H54 (cell line): ENCODE data around the gene CTSZ.
"Not testable (repeated sequence)": the region's sequence is repeated elsewhere in the genome, so short reads cannot be mapped to it uniquely, and the experiment has no call there.

ENCODE experiments used
- DNase-seq: peaks from one replicate; pipeline ENCODE4 v3.0.0; 2011; ENCODE audit warnings: low spot score, mixed read lengths; ENCODE audit not compliant: insufficient read length
- FAIRE-seq: peaks from 3 replicates; lab custom pipeline; 2011; peaks lifted over from hg19 to GRCh38; lab: Jason Lieb, UNC
- POLR2A ChIP-seq: IDR thresholded peaks from 2 replicates; pipeline ENCODE4 v1.6.1; 2011; ENCODE audit warnings: low read depth, mild to moderate bottlenecking, low read length

Gene CTSZ

DNA sequence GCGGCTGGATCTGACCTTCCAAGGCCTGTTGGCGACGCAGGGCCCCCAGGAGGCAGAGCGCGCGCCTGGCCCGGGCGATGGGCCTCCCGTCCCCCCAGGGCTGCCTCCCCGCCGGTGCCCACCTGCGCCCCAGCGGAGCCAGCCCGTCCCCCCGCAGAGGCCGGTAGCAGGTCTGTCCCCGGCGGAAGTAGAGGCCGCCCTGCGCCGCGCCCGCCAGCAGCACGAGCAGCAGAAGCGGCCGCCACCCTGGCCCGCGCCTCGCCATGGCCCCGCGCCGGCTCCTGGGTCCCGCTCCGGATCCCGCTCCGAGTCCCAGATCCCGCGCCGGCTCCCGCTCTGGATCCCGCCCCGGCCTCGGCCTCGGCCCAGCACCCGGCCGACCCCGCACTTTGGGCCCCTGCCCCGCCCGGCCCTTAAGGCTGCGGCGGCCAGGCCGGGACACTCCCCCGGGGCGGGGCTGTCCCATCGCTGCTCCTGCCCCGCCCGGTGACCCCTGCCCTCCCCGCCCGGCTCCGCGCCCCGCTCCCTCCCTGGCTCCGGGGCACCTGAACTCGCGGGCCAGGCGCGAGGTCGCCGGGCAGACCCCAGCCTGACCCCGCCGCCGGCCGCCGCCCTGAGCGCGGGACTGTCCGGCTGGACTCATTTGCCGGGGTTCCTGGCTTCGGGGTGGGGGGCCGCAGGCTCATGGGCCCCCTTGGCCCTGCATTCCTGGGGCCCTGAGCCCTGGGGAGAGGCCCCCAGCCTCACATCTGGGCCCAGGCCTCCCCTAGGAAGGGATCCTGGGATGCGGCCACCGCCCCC lies at the start of gene CTSZ:
CTSZ (minus strand) TSS at position 391 of the 801 bp plus-strand sequence; CDS start at position 265, 126 bp downstream.
- FAIRE-seq (no peak), DNase-seq (peak; percentile 79)
- TF ChIP-seq POLR2A: peak; percentile 47; the same call in 1 of the 2 replicates

- DNase-seq (no peak), FAIRE-seq (no peak)
- no peak for TF ChIP-seq POLR2A
These were observed 48.2 kb upstream of the CTSZ start for GRCh38 chr20:59055302-59055701.

DNA sequence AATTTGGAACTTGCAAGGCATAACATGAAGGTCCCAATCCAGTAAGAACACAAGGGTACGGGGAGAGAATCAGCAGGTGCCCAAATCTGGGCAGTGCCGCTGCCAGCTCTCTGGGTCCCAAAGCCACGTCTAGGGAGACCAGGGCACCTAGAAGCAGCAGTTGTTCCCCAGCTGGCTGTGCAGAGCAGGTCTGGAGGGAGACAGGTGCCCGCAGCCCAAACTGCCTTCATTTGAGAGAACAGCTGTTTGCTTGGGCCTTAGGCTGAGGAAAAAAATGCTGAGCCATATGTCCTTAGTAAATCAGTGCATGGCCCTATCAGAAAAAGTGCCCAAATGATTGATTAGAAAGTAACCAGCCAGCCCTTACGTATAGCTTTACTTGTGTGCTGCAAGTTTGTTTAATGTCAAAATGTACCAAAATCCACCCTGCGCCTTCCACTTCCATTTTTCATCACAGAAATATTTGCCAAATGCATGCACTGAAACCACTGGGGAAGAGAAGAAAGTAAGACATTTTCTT lies 44.7 kb upstream of the CTSZ start:
- no peak for TF ChIP-seq POLR2A
- no peak for FAIRE-seq
- no peak for DNase-seq

DNA sequence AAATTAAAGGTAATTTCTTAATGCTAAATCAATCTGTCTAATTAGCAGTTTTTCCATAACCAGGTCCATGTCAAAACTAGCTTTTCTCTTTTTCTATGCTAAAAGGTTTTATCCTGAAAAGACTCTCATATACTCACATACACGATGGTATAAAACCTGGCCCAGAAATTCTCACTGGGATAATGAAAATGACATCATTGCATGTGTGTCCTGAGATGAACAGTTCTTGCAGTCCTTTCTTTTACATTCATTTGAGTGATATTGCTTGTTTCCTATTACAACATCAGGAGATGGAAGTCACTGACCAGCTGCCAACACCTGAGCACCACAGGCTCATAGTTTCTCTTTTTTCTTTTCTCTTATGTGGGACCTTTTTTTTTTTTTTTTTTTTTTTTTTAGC lies 43.4 kb upstream of the CTSZ start:
- FAIRE-seq (no peak), DNase-seq (no peak)
- no peak for TF ChIP-seq POLR2A

DNA sequence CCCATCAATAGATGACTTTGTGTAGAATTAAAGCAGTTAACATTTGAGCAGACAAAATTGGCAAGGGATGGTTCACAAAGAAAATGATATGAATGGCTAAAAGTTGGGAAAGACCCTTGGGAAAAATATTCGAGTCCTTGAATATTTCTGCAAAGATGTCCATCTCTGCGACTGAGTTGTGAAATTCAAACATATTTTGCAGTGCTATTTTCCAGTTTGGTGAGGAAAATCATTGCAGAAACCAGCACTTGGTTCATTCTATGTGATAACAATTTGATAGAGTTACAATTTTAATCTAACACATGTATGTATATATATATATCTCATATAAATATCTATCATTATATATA lies 41.6 kb upstream of the CTSZ start:
- FAIRE-seq: no peak
- DNase-seq: no peak
- no peak for TF ChIP-seq POLR2A

DNA sequence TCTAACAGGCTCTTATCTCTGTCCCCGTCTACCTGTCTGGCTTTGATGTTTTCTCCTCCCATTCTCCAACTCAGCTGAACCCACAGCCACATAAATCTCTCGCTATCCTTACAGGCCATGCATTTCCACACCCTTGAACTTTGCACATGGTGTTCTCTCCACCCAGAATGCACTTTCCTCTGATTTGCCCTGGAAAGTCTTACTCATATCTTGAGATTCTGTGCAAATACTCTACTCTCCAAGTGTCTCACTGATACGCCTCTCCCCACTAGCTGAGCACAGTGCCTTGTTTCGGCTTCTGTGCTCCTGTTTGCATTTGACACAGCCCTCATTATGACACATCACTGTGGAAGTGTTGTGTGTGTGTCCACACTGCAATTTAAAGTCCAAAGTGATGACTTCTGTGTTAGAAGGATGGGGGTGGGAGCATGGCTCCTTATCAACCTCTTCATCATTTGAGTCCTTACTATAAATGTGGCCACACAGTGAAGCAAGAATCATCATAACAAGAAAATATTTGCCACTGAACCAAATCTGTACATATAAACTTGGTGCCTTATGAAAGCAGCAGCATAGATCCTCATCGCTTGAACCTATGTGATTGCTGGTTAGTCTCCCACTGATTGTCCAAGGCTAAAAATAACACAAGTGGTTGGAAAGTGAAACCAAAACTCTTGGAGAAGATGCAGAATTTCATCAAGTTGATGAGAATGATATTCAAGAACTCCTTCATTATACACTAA lies 41.1 kb upstream of the CTSZ start:
- DNase-seq: peak; percentile 22
- no peak for TF ChIP-seq POLR2A
- FAIRE-seq: no peak

- DNase-seq (no peak), FAIRE-seq (no peak)
These were observed 39.8 kb upstream of the CTSZ start for GRCh38 chr20:59046862-59047261.

DNA sequence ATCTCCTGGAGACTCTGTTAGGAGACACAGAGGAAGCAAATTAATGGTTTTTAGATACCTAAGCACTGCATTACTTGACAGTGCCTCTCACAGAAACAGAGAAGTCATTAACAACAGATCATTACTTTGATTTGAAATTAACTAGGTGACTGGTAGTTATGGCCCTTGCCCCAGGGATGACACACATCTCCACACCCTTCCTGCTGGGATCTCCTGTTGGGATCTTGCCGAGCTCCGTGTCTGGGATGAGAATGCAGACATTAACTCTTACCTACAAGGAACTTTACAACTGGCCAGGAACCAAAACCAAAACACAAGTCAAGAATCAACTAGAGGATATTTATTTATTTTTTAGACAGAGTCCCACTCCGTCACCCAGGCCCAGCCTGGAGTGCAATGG lies 37.7 kb upstream of the CTSZ start:
- DNase-seq: no peak
- TF ChIP-seq POLR2A: no peak
- no peak for FAIRE-seq

More at GRCh38 chr20:59046862-59047261, 39.8 kb upstream of the CTSZ start:
- TF ChIP-seq POLR2A: no peak

GRCh38 chr20:59044295-59044694 lies 37.2 kb upstream of the CTSZ start:
- FAIRE-seq: no peak
- TF ChIP-seq POLR2A: no peak
- no peak for DNase-seq

DNA sequence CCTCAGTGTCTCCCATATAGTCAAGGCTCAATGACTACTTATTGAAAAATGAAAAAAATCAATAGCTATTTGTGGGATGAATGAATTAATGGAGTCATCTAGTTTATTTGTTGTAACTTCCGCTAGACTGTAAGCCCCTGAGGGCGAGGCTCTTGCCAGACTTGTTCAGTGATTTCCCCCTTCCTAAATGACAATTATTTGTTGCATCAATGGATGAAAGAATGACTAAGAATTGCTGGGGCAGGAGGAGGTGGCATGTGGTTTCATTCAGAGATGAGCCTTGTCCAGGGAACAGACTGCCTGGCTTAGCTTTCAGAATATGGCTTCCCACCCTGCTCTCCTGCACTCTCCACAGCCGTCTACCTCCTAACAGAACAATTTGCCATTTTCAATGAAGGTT lies 36.6 kb upstream of the CTSZ start:
- FAIRE-seq: no peak
- DNase-seq: no peak
- TF ChIP-seq POLR2A: no peak

DNA sequence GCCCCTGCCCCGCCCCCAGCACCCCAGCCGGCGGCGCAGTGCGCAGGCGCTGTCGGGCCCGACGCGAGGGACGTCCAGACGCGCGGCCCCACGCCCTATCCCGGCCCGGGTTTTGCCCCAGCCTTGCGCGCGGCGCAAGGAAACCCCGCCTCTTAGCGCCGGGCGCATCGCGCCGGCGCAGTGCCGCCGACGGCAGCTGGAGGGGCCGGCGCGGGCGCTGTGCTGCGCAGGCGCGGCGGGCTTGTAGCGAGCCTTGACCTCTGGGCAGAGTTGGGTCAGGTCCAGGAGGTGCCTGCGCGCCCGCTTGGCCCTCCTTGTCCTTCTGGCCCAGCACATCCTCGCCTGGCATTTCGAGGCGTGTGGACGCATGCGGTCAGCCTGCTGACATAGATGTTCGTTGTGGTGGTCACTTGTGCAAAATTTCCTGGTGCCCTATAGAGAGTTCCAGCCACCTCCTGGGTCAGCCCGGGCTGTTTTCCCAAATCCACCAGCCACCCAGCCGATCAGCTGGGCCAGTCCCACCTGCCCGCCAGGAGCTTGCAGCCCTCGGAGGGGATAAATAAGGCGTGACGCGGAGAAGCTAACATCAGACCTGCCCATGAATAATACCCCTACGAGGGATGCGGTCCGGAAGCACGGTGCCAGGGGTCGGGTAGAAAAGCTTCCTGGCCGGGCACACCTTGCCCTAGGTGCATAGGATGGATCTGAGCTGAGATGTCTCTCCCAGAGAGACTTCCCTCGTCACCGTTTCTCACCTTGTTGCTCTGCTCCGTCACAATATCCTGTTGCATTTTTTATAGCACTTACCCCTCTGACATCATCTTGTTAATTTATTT lies 36.0 kb upstream of the CTSZ start:
- TF ChIP-seq POLR2A: 0 out of 2 replicates have a peak, but pooled peaks have one; percentile 33
- FAIRE-seq (no peak), DNase-seq (peak; percentile 94)

DNA sequence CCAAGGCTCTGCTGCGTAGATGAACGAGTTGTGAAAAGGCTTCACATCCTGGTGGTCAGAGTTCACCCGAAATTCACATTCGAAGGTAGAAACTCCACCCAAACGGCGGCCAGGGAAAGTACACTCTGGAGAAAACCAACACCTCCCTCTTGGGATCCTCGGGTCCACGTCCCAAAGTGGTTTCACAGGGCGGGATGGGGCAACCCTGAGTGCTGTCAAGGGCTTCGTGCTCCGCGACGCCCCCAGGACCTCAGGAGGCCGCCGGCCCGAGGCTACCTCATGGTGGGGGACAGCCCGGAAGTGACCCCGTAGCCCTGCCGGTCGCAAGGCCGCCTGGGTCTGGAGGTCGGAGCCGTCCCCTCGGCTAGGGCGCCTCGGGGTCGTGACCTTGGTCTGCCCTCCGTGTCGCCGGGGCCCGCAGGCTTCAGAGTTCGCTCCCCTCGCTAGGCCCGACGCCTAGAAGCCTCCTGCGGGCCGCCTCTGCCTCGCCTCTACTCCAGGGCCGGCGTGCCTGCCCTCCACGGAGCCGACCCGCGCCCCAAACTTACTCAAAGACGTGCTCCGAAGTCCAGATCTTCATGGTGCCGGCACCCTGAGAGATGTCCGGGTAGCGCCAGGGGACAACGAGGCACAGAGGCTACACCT lies 35.2 kb upstream of the CTSZ start, which contains the start of gene PRELID3B:
PRELID3B (minus strand) TSS at position 636 of the 645 bp plus-strand sequence; CDS start at position 580, 56 bp downstream.
- TF ChIP-seq POLR2A: no peak
- FAIRE-seq: no peak
- no peak for DNase-seq

- not testable (repeated sequence) for DNase-seq, FAIRE-seq
These were observed 34.4 kb upstream of the CTSZ start for GRCh38 chr20:59041487-59041886.
